NCI-H2196 (cell line): ENCODE data around the gene SLC3A2.

Experiments used
- DNase-seq: peaks from one replicate; lab custom pipeline; 2025; ENCODE audit not compliant: unreplicated experiment; lab: John Stamatoyannopoulos, UW

SLC3A2 gene

DNA sequence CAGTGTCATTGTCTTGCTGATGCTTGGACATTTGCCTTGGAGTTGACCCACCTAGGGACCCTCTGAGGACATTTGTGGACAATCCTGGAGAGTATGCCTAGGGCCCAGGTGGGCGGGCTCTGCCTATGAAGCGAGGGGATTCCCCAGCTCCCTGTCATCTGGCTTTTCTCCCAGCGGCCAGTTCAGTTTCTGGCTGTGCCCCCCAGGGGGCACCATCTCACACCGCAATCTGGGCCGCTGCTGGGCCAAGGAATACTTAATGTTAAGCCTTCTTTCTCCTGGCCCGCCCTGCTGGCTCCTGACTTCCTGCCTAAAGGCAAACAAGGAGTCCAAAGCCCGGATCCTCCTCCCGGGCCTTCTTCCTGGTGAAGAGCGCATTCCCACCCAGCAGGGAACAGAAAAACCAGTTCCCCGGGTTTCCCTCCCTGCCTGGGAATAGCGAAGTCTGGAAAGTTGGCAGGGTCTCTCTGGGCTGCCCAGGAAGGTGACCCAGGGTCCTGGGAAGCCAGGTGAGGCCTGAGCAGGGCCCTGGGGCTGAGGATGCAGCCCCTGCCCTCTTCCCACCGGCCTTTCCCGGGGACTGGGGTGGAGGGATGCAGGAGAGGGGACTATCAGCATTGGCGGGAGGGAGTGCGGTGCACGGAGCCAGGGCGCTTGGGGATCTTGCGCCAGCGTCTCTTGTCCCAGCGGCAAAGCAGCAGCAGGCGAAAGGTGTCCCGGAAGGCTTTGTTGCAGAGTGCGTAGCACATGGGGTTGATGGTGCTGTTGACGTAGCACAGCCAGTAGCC lies 28.6 kb downstream of the SLC3A2 start:
- peak; percentile 32 for DNase-seq

DNA sequence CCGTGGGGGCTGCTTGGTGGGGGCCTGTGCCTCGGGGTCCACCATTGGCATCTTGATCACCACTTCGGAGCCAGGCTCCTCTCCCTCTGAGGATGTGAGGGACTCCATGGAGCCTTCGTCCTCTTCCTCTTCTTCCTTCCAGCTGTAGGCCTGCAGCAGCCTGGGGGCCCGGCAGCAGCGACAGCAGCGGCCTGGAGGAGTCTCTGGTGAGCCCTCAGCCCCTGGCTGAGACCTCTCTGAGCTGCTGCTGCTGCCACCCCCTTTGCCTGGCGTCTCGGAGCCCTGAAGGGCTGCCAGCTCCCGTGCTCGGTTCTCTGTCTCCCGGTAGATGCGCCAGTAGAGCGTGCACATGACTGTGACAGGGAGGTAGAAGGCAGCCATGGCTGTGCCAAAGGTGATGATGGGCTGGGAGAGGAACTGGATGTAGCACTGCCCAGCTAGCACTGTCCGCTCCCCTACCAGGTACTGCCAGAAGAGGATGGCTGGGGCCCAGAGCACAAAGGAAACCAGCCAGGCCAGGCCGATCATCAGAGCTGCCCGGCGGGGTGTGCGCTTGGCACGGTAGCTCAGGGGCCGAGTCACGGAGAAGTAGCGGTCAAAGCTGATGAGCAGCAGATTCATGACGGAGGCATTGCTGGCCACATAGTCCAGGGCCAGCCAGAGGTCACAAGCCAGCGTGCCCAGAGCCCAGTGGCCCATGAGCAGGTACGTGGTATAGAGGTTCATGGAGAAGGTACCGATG lies 29.6 kb downstream of the SLC3A2 start:
- no peak for DNase-seq

DNA sequence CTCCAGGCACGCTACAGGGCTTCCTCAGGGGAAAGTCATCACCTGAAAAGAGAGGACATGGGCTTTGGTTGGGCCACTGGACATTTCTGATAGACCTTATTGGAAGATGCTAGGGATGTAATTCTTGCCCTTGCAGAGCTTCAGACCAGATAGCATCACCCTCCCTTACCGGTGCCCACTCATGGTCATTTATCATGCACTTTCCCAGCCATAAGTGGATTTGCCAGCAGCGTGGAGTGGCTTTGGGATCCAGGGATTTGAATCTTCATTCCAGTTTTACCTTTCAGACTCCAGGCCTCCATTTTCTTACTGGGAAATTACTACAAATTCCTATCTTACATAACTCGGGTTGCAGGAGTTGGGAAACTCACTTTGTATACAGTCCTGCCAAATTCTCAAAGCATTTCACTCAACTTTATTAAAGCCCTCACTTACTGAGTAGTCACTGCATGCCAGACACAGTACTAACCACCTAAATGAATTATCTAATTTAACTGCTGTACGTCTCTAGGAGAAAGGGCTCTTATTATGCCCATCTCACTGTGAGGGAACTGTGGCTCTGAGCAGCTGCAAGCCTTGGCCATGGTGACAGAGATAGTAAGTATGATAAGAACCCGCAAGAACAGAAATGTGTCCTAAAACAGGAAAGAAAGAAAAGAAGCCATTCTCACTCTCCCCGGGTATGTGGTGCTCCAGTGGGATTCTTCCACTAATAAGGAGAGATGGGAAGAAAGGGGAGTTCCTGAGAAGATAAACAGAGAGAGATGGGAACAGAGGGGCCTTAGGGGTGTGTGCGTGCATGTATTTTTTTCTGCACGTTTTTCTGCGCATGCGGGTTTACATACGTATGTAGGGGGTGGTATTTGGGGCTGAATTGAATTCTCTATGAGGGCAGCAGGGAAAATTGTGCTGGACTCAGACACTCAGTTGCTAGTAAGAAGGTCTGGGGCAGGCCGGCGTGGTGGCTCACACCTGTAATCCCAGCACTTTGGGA lies 30.7 kb downstream of the SLC3A2 start:
- DNase-seq: no peak

DNA sequence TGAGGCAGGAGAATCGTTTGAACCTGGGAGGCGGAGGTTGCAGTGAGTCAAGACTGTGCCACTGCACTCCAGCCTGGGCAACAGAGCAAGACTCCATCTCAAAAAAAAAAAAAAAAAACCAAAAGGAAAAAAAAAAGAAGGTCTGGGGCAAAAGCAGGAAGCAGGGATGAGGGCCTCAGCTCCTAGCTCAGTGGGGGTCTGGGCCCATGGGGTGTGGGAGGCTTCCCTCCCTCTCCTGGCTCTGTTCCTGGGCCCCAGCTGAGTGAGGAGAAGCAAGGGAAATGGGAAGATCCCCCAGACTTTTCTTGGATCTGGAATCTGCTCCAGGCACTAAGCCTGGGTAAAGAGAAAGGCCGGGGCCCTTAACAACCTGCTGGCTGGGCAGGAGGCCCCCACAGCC lies 31.6 kb downstream of the SLC3A2 start:
- no peak for DNase-seq

DNA sequence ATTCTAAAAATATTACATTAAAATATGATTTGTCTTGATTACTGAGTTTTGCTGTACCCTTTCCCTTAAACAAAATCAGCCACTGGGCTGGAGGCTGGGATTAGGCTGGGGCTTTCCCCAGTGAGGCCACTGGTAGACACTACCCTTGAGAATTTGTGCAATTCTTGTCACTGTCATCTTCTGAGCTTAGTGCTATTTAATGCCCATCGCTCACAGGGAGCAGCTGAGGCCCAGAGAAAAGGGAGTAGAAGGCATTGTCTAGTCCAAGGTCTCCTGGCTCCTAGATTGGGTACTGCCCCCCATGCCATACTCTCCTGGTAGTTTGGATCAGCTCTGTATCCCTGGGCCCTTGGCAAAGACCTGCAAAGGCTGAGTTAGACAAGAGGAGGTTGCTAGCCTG lies 33.7 kb downstream of the SLC3A2 start:
- DNase-seq: no peak

DNA sequence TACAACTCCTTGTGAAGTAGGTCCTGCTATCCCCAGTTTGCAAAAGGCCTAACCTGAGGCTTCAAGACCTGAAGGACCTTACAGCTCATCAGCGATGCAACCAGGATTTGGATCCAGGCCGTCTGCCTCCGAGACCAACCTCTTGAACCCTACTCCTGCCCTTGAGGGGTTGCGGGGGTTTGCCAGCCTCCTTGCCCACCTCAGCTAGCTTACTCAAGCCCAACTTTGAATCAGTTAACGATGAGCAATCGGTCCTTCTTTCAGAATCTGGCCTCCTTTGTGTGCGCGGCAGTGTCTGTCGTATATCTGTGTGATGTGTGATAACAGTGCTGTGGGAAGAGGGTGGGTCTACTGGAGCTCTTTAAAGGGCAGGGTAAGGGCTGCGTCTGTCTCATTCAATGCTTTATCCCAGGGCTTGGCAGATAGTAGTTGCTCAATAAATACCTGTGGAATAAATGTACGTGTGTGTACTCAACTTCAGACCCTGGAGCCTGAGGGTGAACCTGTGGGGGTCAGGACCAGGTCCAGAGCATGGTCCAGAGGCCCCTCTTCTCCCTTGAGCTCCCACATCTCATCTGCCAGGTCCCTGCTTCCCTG lies 37.3 kb downstream of the SLC3A2 start:
- no peak for DNase-seq

DNA sequence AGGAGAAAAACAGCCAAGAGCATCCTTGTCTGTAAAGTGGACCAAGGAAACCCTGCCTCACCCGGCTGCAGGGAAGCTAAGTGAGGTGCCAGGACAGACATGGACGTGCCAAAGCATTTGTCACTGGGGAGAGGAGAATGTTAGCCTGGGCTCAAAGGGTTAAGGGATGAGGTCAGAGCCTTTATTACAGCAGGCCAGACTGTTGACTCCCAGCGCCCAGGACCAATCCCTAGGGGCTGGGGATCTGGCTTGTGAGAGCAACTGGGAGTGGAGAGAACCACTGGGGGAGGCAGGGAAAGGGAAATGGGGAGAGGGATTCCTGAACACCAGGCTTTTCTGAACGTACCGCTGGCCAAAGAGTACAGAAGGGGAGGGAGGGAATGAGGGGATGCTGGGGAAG lies 37.8 kb downstream of the SLC3A2 start:
- DNase-seq: no peak

DNA sequence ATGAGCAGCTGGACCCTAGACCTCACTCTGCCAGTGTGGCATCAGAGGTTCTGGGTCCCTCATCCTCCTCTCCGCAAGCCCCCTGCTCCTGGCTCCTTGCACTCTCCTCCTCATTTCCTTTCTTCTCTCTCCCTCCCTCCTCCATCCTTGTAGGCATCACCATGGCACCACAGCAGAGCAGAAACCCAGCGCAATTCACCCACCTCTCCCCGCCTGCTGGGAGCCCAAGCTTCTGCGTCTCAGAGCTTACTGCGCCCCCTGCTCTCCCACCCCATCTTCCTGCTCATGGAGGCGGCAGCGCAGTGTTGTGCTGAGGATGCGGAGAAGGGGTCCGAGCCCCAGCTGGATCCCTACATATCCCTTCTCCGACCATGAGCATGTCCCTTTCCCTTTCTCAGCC lies 38.8 kb downstream of the SLC3A2 start:
- no peak for DNase-seq

DNA sequence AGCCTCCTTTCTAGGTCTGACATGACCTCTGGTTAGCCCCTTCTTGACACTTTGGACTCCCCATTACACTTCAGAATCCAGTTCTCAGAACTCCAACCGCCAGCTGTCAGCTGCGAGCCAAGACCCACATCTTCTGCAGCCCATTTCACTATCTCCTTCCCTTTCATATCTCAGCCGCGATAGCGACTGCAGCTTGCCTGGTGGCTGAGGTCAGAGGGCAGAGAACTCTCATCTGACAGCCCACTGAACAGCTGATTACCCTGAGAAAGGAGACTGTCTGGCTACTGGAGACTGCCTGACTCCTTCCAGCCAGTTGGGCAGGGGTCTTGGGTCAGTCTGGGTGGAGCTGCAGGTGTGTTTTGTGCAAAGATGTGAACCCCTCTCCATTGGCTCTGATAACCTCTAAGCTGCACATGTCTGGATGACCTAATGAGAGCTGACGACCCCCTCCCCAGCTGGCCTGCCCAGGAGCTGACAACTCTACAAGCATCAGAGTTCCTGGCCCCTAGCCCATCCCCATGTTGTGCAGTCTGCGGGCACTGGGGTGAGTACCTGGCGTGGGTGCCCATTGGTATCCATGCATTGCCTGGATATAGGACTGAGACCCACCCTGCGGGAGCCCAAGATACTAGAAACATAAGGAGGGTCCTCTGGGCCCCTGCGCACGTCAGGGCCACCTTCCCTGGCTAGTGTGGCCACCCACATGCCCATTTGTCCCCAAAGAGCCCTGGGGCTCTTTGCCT lies 39.4 kb downstream of the SLC3A2 start:
- DNase-seq: no peak

DNA sequence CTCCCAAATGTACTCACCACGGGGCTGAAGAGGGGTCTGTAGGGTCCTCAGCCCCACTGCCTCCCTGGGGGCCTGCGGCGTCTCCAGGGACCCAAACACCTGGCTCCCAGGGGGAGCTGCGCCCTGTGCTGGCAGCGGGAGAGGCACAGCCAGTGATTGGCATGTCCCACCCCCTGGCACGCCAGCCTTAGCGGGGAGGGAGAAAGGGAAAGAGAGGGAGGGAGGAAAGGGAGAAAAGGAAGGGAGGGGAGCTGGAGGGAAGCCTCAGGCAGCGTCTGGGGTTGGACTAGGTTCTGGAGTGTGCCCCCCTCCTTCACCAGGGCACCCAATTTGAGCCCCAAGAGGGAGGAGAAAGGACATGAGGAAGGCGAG lies 40.5 kb downstream of the SLC3A2 start, which contains the start of gene CHRM1:
TSS of gene CHRM1 (minus strand) at position 163 of the 372 bp plus-strand sequence. CDS start 10,263 bp downstream, outside the sequence.
- no peak for DNase-seq

DNA sequence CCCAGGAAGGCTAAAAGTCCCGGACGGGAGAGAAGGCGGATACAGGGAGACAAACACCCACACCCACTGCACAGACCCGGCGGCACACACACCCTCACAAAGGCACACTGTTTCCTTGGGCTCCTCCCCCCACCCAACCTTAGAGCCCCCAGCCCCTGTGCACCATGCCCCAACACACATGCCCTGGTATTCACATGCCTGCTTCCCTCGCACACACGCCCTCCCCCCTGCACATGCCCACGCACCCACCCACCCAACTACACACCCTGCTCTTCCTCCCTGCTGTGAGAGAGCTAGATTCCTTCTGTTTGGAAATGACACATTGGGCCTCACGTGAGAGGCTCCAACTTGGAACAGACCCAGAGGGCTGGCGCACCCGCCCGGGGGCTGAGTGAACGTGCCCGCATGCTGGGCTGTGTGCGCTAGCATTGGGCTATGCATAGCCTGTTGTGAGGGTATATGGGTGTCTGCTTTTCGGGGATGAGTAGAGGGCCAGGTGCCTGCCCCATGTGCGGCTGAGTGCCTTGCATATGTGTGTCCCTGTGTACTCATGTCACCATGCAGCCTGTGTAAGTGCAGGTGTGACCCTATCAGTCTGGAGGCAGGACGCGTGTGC lies 41.0 kb downstream of the SLC3A2 start:
- peak; percentile 20 for DNase-seq

DNA sequence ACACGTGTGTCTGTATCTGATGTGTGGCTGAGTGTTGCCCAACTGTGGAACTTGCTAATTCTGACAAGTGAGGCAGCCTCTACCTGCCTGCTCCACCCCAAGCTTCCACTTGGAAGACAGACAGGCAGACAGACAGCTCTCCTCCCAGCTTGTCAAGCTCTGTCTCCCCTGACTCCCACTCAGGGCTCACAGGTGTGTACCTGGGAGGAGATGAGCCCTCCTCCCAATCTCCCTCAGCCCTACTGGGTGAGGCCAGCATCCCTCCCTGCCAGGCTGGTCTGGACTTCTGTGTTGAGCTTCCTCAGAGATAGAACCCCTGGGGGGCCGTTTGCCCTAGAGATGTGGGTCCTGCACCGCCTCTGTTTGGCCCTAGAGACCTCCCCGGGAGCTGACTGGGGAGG lies 41.5 kb downstream of the SLC3A2 start:
- DNase-seq: no peak

DNA sequence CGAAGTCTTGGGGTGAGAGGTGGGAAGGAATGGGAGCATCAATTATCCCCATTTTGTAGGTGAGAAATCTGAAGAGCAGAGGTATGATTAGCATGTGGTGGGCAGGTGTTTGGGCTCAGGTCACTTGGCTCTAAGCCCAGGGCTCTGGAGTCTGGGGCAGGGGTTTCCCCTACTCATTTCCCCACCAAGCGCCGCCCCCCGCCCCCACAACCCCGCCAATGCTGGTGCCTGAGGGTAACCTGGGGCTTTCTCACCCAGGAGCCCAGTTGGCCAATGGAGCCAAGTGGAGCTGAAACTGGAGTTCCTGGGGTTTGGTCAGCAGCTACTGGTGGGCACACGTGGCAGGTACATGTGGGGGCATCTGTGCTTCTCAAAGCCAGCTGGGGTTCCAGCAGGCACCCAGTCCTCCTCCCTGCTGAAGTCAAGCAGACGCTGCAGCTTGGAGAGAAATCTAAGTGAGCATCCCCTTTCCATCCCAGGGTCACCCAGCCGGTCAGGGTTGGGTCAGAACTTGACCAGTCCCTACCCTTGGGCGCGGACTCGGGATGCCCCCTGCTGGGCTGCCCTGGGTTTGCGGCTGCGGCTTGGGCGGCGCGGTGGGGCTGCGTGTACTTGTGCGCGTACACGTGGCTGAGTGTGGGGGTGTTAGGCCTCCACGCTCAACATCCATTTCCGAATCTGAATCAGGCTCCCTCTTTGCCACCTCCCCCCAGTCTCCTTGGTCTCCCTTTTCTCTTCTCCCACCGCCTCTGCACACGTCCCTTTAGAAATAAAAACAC lies 42.1 kb downstream of the SLC3A2 start:
- DNase-seq: no peak

DNA sequence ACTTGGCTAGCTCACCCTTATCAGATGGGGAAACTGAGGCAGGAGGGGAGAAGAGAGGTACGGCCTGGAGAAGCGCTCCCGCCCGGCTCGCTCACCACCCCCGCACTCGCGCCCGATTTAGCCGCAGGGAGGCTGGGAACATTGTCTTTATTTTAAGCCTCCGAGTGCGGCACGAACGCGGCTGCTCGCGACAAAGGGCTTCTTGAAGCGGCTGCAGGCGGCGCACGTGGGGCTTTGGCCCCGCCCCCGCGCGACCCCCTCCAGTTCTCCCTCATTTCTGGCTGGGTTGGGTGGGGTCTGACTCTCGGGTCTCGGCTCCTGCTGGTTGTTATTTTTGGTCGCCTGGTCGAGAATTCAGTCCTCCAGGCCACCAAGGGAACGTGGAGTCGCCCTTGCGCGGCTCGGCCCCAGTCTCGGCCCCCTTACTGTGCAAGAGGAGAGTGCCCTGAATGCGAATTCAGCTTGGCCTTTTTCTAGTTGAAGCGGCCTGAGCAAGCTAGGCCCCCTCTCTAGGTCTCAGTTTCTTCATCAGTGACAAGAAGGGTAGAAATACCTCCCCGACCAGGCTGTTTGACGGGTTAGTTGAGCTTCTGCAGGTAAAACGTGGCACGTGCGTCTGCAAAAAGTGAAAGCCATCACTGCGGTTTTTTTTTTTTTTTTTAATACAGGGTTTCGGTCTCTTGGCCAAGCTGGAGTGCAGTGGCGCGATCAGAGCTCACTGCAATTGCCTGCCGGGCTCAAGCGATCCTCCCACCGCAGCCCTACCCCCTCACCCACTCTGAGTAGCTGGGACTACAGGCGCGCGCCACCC lies 43.1 kb downstream of the SLC3A2 start:
- no peak for DNase-seq

DNA sequence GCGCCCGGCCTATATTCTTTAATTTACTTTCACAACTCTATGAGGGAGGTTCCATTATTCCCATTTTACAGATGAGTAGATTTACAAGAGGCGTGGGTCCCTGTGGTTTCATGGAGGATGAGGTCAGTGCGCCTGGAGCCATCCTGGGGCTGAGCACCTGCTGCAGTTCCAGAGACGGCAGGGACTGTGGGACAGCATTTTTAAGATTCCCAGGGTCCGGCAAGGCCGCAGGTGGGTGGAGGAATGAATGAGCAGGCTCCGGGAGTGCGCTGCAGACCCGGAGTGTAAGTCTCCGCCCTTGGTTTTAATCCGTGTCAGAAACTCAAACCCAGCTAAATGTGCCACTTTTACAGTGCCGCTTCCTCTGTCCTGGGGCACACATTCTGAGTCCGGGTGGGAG lies 44.6 kb downstream of the SLC3A2 start:
- no peak for DNase-seq

DNA sequence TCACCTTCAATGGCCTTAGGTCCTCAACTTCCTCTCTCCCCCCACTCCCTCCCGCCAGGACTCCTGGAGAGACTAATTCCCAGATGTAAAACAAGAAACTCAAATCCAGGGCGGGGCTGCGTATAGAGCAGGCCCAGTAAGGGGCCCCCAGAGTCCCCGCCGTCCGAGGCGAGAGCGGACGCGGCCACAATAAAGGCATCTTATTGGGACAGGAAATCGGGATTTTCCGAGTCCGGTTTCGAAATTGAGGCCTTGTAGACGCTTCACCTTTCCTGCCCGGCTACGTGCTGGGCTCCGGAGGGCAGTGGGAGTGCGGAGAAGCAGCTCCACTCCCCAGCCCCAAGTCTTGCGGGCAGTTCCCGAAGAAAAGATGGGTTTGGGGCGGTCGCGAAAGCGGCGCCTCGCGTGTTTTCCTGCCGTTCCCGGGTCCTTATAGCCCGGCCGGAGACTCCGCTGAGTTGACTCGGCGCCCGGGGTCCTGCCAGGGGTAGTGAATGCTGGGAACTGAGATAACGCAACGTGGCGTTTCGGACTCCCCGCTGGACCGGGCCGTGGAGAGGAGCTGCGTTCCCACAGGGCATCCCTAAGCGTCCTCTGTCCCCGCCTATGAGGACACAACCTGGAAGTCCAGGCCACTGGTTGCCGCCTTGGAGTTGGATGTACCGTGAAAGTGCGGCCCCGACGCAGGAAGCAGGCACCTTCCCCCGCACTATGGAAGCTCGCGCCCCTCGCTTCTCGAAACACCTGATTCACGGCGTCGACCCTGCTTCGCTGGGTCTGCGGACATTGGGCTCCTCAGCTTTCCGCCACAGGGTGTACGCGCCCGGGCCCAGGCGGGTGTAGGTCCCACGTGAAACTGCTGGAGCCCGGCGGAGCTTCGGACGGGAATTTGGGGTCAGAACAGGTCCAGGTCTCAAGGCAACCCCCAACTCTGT lies 45.3 kb downstream of the SLC3A2 start:
- no peak for DNase-seq
